Gastroesophageal sphincter (tissue), 4 donors: ENCODE data around the gene CEACAM16. TPM values are rescaled to one million over a fixed set of nuclear protein-coding genes. Genes with fewer than 3 reads are reported as not detected.
"Not testable (repeated sequence)": the region's sequence is repeated elsewhere in the genome, so short reads cannot be mapped to it uniquely, and the experiment has no call there.

Experiments used
- ATAC-seq: fragments of 150-250 bp; one replicate; pipeline ENCODE4 v1.9.1; 2016; ENCODE audit warnings: mild to moderate bottlenecking, moderate library complexity
- H3K27ac ChIP-seq, 4 donors: fragments of 200-600 bp; sonication (generic) in 3 of 4; 1 replicate in 3 of 4; 2 replicates in 1 of 4; pipeline ENCODE4 v1.5.1; 2016 to 2019
- H3K27me3 ChIP-seq: fragments of 200-600 bp; sonication (generic); one replicate; pipeline ENCODE4 v1.5.1; 2019
- H3K36me3 ChIP-seq, 2 donors: fragments of 200-600 bp; sonication (generic); one replicate each; pipeline ENCODE4 v1.5.1; 2019; ENCODE audit warnings: control low read depth in 1 of 2
- H3K4me1 ChIP-seq, 3 donors: fragments of 200-600 bp; sonication (generic); 1 replicate in 2 of 3; 2 replicates in 1 of 3; pipeline ENCODE4 v1.5.1; 2016 to 2019; ENCODE audit warnings: control low read depth in 2 of 3
- H3K4me3 ChIP-seq, 2 donors: fragments of 200-600 bp; sonication (generic); one replicate each; pipeline ENCODE4 v1.5.1; 2019; ENCODE audit warnings: mild to moderate bottlenecking in 1 of 2, moderate library complexity in 1 of 2
- H3K9me3 ChIP-seq, 3 donors: fragments of 200-600 bp; sonication (generic); one replicate each; pipeline ENCODE4 v1.5.1; 2017 to 2019; ENCODE audit warnings: control low read depth in 2 of 3
- CTCF ChIP-seq, 4 experiments: fragments of 200-600 bp in 2 of 4; fragments of 450-650 bp in 2 of 4; sonication (generic) in 1 of 4; IDR thresholded peaks; one replicate each; pipeline ENCODE4 v1.5.1; 2017 to 2019; ENCODE audit warnings: antibody characterized with exemption in 4 of 4, mild to moderate bottlenecking in 2 of 4, moderate library complexity in 2 of 4
- EP300 ChIP-seq: sonication (generic); formaldehyde crosslinking; IDR thresholded peaks from one replicate; pipeline ENCODE4 v1.6.1; 2017; ENCODE audit warnings: antibody characterized with exemption, mild to moderate bottlenecking
- POLR2A ChIP-seq, 2 donors: fragments of 450-650 bp; IDR thresholded peaks; one replicate each; pipeline ENCODE4 v1.6.1; 2017; ENCODE audit warnings: antibody characterized with exemption in 2 of 2, mild to moderate bottlenecking in 2 of 2, moderate library complexity in 1 of 2
- POLR2AphosphoS5 ChIP-seq: sonication (generic); formaldehyde crosslinking; IDR thresholded peaks from one replicate; pipeline ENCODE4 v1.6.1; 2017; ENCODE audit warnings: antibody characterized with exemption
- WGBS, 2 donors: methylation state at CpG; one replicate each; pipeline ENCODE4 v1.1.5; 2018; ENCODE audit warnings: low coverage in 1 of 2; 5-methylcytosine and 5-hydroxymethylcytosine counted together
- total RNA-seq, 4 donors: library from RNA; depleted of rRNA; stranded (reverse); fragments of >200 nt; gene quantifications; one replicate each; pipeline ENCODE4 v1.1.0, GENCODE V29; 2016

Gene CEACAM16
- total RNA-seq, 4 donors from 2014 or later, result not detected

DNA sequence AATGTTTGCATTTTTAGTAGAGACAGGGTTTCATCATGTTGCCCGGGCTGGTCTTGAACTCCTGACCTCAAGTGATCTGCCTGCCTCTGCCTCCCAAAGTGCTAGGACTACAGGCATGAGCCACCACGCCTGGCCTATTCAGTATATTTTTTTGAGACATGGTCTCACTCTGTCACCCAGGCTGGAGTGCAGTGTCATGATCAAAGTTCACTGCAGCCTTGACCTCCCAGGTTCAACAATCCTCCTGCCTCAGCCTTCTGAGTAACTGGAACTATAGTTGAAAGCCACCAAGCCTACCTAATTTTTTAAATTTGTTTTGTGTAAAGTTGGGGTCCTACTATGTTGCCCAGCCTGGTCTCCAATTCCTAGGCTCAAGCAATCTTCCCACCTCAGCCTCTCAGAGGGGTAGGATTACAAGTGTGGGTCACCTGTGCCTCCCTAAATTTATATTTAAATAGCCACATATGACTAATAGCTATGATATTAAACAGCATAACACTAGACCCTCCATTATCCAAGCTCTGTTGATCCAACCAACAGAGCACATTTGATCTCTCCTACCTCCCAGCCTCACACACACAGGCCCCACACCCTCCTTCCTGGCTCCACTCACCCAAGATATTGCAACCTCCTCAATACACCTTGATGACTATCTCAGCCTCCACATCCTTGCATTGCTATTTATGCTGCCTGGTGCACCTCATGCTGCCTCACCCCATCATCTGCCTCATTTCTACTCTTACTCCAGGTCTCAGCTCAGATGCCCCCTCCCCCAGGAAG is 29.8 kb upstream of the CEACAM16 start:
- 40 to 100% methylated on average over 1 to 2 of the region's 2 CpGs for WGBS, 2 donors
- H3K9me3 ChIP-seq, result no peaks in the 10 kb centered on the region
- no peak overlapping the region for H3K4me3 ChIP-seq
- no peaks in the 10 kb centered on the region for H3K4me1 ChIP-seq
- no peak for ATAC-seq
- no peak overlapping the region for H3K27ac ChIP-seq
- no peaks in the 10 kb centered on the region for H3K36me3 ChIP-seq
- no peak for TF ChIP-seq POLR2A (IDR thresholded peaks at IDR 0.05)
- no peak for TF ChIP-seq EP300
- H3K27me3 ChIP-seq, result no peaks in the 10 kb centered on the region

DNA sequence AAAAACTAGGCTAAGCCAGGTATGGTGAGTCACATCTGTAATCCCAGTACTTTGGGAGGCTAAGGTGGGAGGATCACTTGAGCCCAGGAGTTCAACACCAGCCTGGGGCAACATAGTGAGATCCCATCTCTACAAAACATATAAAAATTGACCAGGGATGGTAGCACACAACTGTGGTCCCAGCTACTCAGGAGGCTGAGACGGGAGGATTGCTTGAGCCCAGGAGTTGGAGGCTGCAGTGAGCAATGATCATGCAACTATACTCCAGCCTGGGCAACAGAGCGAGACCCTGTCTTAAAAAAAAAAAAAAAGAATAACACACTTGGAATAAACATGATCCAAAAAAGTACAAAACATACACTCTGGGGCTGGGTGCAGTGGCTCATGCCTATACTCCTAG is 28.9 kb upstream of the CEACAM16 start:
- H3K9me3 ChIP-seq, result not testable (repeated sequence)
- WGBS, 2 donors, result 95% methylated on average over 2 of the region's 2 CpGs; no CpG with 5 or more reads in 1 of the 2 donors

GRCh38 chr19:44671400-44671799 is 27.6 kb upstream of the CEACAM16 start, which contains the start of gene CEACAM19:
CEACAM19 (plus strand) TSS chr19:44671482; CDS start chr19:44671932, 450 bp downstream.
- Histone ChIP-seq H3K4me1 (no peaks in the 10 kb centered on the region), H3K27ac (no peak within 1 kb of the TSS), H3K9me3 (no peaks in the 10 kb centered on the region), H3K27me3 (no peaks in the 10 kb centered on the region), H3K36me3 (peaks cover 0 to 4% of the 10 kb centered on the region in 2 donors), H3K4me3 (no peak within 1 kb of the TSS)
- WGBS, 2 donors, result 43 to 100% methylated on average over 1 of the region's 2 CpGs
- TF ChIP-seq POLR2A (IDR thresholded peaks at IDR 0.05) (no peak), CTCF (IDR thresholded peaks at IDR 0.05) (no peak), POLR2AphosphoS5 (no peak), EP300 (no peak)
- no peak for ATAC-seq

More for the DNA sequence above, 28.9 kb upstream of the CEACAM16 start:
- not testable (repeated sequence) for H3K4me1 ChIP-seq, H3K4me3 ChIP-seq, H3K27ac ChIP-seq, H3K36me3 ChIP-seq, H3K27me3 ChIP-seq, ATAC-seq

DNA sequence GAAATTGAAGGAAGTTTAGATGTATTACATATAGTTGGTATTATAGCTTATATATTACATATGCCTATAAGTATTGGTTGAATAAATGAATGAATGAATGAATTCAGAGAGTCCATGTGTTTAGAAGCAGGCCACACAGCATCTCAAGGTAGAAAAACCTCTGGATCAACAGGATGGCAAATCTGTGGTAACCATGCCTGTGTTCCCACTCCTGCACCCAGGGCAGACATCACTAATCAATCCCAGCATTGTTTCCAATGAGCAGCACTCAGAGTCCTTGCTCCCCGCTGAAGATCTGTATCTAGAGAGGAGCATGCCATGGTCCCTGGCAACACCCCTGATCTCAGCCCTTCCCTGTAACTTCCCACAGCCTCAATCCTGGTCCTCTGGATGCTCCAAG is 26.7 kb upstream of the CEACAM16 start:
- WGBS, 2 donors, result no CpG with 5 or more reads among the region's 1 CpG
- H3K4me1 ChIP-seq, result no peaks in the 10 kb centered on the region
- H3K9me3 ChIP-seq, result no peaks in the 10 kb centered on the region
- H3K4me3 ChIP-seq, result no peak overlapping the region
- no peaks in the 10 kb centered on the region for H3K27me3 ChIP-seq
- no peak overlapping the region for H3K27ac ChIP-seq
- TF ChIP-seq POLR2AphosphoS5, result no peak
- no peak for TF ChIP-seq EP300
- ATAC-seq, result no peak
- peaks cover 0 to 11% of the 10 kb centered on the region in 2 donors for H3K36me3 ChIP-seq

DNA sequence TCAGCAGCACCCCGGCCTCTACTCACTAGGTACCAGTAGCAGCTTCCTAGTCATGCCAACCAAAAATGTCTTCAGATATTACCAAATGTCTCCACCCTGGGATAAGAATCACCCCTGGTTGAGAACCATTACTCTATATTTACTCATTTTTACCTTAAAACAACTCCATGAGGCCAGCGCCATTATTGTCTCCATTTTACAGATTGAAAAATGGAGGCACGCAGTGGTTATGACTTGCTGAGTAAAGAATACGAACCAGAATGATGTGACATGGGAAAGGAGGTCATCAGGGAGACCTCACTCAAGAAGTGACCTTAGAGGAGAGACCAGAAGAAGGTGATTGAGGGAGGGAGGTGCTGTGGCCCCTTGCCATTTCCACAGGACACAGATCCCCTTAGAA is 25.4 kb upstream of the CEACAM16 start:
- TF ChIP-seq POLR2AphosphoS5 (no peak), EP300 (no peak)

GRCh38 chr19:44675521-44675920 is 23.4 kb upstream of the CEACAM16 start:
- TF ChIP-seq POLR2AphosphoS5, result no peak
- TF ChIP-seq CTCF (IDR thresholded peaks at IDR 0.05), result no peak
- TF ChIP-seq POLR2A (IDR thresholded peaks at IDR 0.05), result no peak
- no peak for TF ChIP-seq EP300
- no peak for ATAC-seq
- Histone ChIP-seq H3K4me1 (no peaks in the 10 kb centered on the region), H3K4me3 (no peak overlapping the region), H3K36me3 (peaks cover 0 to 26% of the 10 kb centered on the region in 2 donors), H3K27ac (no peak overlapping the region), H3K27me3 (no peaks in the 10 kb centered on the region), H3K9me3 (no peaks in the 10 kb centered on the region)
- 78 to 96% methylated on average over 5 to 6 of the region's 6 CpGs for WGBS, 2 donors

More for the DNA sequence above, 25.4 kb upstream of the CEACAM16 start:
- 77 to 100% methylated on average over 1 to 4 of the region's 4 CpGs for WGBS, 2 donors
- Histone ChIP-seq H3K4me3 (no peak overlapping the region), H3K36me3 (peaks cover 0 to 11% of the 10 kb centered on the region in 2 donors), H3K4me1 (no peaks in the 10 kb centered on the region), H3K27ac (no peak overlapping the region), H3K9me3 (no peaks in the 10 kb centered on the region), H3K27me3 (no peaks in the 10 kb centered on the region)
- ATAC-seq, result no peak
